Osteoblast (primary cell): Measurements from ENCODE around the gene GUCA2B. TPM values are rescaled to one million over a fixed set of nuclear protein-coding genes. Genes with fewer than 3 reads are reported as not detected.

ENCODE experiments used
- DNase-seq: peaks from one replicate; pipeline ENCODE4 v3.0.0; 2011; ENCODE audit warnings: low spot score, mixed read lengths; ENCODE audit not compliant: insufficient read length; ENCODE audit errors: missing footprints
- H2AFZ ChIP-seq: 2 replicates; pipeline ENCODE4 v1.6.0; 2011; ENCODE audit warnings: mild to moderate bottlenecking, low read length
- H3K27ac ChIP-seq: 2 replicates; pipeline ENCODE4 v1.5.1; 2011; ENCODE audit warnings: mild to moderate bottlenecking, low read depth, low read length, moderate library complexity
- H3K27me3 ChIP-seq: 2 replicates; pipeline ENCODE4 v1.6.0; 2012; ENCODE audit warnings: mild to moderate bottlenecking, control low read depth, inconsistent platforms, low read length, moderate library complexity; ENCODE audit not compliant: insufficient read depth
- H3K36me3 ChIP-seq: 2 replicates; pipeline ENCODE4 v1.5.1; 2011; ENCODE audit warnings: mild to moderate bottlenecking, low read length, control low read depth, moderate library complexity; ENCODE audit not compliant: insufficient read depth
- H3K4me1 ChIP-seq: 2 replicates; pipeline ENCODE4 v1.5.1; 2011; ENCODE audit warnings: mild to moderate bottlenecking, low read length, control low read depth, moderate library complexity; ENCODE audit not compliant: insufficient read depth
- H3K4me2 ChIP-seq: 2 replicates; pipeline ENCODE4 v1.6.0; 2011; ENCODE audit warnings: mild to moderate bottlenecking, low read length; ENCODE audit not compliant: insufficient read depth
- H3K4me3 ChIP-seq: fragments of 200-600 bp; sonication (generic); 3 replicates; pipeline ENCODE4 v1.5.1; 2012; ENCODE audit warnings: mild to moderate bottlenecking, low read length, inconsistent platforms; ENCODE audit not compliant: insufficient read depth
- H3K79me2 ChIP-seq: 2 replicates; pipeline ENCODE4 v1.6.0; 2012; ENCODE audit warnings: mild to moderate bottlenecking, low read length, control low read depth, inconsistent platforms; ENCODE audit not compliant: insufficient read depth
- H3K9me3 ChIP-seq: 2 replicates; pipeline ENCODE4 v1.5.1; 2011; ENCODE audit warnings: low read depth, low read length, control low read depth
- H4K20me1 ChIP-seq: 2 replicates; pipeline ENCODE4 v1.6.0; 2012; ENCODE audit warnings: mild to moderate bottlenecking, low read length, control low read depth; ENCODE audit not compliant: insufficient read depth
- total RNA-seq: library from RNA; depleted of rRNA; stranded (reverse); fragments of >200 nt; gene quantifications from 2 replicates; pipeline ENCODE4 v1.2.3, GENCODE V29; 2012
- TF ChIP-seq, protein P1 (sequence below): IDR thresholded peaks from 2 replicates; pipeline ENCODE4 v1.5.1; 2011; ENCODE audit warnings: mild to moderate bottlenecking, low read depth, low read length, moderate library complexity; ENCODE audit errors: extremely low read depth

GUCA2B gene
- total RNA-seq, 1 donor, result not detected

DNA sequence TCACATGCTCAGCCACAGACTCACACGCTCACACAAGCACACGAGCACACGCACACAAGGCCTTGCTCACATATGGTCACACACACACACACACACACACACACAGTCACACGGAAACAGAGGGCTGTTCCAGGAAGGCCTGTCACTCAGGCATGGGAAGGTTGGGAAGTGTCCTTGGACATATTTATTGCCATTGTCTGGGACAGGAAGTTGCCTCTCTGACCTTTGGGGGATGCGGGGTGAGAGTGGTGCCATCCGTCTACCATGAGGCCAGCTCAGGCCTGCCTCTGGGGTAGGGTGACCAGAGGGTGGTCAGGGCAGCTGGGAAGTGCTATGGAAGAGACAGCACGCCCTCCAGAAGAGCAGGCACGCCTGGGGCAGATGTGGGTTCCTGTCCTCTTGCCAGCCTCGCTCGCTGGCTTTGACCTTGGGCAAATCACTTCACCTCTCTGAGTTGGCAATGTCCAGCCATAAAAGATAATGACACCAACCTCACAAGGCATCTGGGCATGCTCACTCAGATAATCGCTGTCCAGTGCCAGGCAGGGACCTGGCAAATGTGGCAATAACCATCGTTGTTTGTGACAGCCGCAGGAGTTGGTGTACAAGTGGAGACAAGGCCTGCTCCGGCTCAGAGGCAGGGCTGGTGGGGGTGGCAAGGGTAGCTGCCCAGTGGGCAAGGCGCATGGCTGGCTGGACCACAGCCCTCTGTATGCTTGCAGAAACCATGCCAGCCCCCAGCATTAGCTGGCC lies 19.3 kb downstream of the GUCA2B start:
- Histone ChIP-seq H3K9me3 (no peaks in the 10 kb centered on the region), H3K4me3 (no peak overlapping the region), H3K27me3 (no peaks in the 10 kb centered on the region), H3K4me1 (peaks cover 16% of the 10 kb centered on the region), H3K79me2 (no peaks in the 10 kb centered on the region), H3K27ac (no peak overlapping the region), H4K20me1 (peaks cover 21% of the 10 kb centered on the region), H2AFZ (no peak overlapping the region), H3K4me2 (no peak overlapping the region), H3K36me3 (no peaks in the 10 kb centered on the region)
- TF ChIP-seq, protein P1, sequence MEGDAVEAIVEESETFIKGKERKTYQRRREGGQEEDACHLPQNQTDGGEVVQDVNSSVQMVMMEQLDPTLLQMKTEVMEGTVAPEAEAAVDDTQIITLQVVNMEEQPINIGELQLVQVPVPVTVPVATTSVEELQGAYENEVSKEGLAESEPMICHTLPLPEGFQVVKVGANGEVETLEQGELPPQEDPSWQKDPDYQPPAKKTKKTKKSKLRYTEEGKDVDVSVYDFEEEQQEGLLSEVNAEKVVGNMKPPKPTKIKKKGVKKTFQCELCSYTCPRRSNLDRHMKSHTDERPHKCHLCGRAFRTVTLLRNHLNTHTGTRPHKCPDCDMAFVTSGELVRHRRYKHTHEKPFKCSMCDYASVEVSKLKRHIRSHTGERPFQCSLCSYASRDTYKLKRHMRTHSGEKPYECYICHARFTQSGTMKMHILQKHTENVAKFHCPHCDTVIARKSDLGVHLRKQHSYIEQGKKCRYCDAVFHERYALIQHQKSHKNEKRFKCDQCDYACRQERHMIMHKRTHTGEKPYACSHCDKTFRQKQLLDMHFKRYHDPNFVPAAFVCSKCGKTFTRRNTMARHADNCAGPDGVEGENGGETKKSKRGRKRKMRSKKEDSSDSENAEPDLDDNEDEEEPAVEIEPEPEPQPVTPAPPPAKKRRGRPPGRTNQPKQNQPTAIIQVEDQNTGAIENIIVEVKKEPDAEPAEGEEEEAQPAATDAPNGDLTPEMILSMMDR, result no peak
- DNase-seq, result peak; percentile 25

DNA sequence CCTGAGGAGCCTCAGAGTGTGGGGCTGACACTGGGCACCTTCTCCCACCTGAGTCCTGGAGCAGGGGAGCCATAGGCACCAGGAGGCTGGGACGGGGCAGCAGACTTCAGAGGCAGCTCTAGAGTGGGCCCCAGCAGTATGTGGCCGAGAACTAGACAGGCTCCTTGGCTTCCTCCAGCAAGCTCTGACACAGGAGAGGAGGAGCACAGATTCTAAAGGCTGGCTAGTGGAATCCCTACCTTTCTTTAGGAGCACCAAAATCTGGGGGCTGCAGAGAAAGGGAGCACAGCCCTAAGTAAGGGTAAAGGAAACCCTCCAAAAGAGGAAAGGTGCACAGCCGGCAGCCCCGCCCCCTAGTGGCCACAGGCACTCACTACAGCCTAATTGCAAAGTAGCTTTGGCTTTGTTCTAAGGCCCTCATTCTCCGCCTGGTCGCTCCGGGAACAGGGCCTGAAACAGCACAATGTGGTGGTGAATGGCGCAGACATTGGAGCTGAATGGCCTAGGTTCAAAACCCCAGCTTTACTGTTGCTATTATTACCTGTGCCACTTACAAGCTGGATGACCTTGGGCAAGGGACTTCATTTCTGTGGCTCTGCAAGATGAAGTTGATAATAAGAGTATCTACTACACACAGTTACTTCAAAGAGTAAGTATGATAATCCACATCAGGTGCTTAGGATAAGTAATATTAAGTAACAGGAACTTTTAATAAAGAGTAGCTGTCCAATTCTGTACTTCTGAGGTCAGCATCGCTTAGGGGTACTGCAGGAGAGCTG lies 20.1 kb downstream of the GUCA2B start:
- H3K27me3 ChIP-seq, result no peaks in the 10 kb centered on the region
- H3K9me3 ChIP-seq, result no peaks in the 10 kb centered on the region
- TF ChIP-seq, protein P1, result peak; percentile 97
- no peak overlapping the region for H2AFZ ChIP-seq
- peaks cover 22% of the 10 kb centered on the region for H3K4me1 ChIP-seq
- H3K4me3 ChIP-seq, result no peak overlapping the region
- no peak overlapping the region for H3K27ac ChIP-seq
- DNase-seq, result peak; percentile 87
- H3K4me2 ChIP-seq, result no peak overlapping the region
- H4K20me1 ChIP-seq, result peaks cover 22% of the 10 kb centered on the region
- H3K79me2 ChIP-seq, result no peaks in the 10 kb centered on the region
- H3K36me3 ChIP-seq, result no peaks in the 10 kb centered on the region

DNA sequence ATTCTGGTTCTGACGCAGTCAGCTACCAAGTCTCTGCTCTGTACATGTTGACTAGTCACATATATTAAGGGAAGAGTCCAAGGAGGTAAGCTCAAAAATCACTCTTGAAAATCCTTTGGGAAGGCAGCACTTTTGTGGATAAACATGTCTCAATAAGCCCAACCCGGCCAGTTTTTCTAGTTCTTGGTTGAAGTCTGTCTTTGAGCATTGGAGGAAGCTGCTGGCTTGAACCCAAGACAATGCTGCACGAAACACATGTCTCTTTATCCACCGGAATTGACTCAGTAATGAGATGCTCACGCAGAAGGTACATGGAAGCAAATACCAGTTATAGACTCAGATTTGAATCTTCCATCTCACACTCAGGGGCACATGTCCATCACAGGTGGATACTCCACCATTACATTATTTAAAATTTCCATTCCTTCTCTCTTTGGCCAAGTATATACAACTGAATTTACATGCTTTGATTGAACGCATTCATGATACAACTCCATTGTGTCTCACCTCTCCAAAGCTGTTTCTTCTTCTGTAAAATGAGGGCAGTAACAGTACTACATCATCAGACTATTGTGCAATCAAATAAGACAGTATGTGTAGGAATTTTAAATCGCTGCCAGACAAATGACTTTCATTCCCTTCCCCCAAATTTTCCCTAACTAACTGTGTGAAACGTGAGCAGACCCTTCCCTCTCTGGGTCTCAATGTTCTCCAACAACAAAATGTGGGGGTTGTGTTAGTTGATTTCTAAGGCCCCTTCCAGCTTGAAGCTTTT lies 20.9 kb downstream of the GUCA2B start:
- no peak overlapping the region for H3K4me3 ChIP-seq
- peaks cover 26% of the 10 kb centered on the region for H3K4me1 ChIP-seq
- H3K27me3 ChIP-seq, result no peaks in the 10 kb centered on the region
- DNase-seq, result peak; percentile 66
- H3K27ac ChIP-seq, result no peak overlapping the region
- H3K9me3 ChIP-seq, result no peaks in the 10 kb centered on the region
- peaks cover 25% of the 10 kb centered on the region for H4K20me1 ChIP-seq
- TF ChIP-seq, protein P1, result no peak
- H3K79me2 ChIP-seq, result no peaks in the 10 kb centered on the region
- no peaks in the 10 kb centered on the region for H3K36me3 ChIP-seq
- no peak overlapping the region for H3K4me2 ChIP-seq
- no peak overlapping the region for H2AFZ ChIP-seq
